Measurements from ENCODE around the gene PLA2G4E.

The PLA2G4E gene

DNA sequence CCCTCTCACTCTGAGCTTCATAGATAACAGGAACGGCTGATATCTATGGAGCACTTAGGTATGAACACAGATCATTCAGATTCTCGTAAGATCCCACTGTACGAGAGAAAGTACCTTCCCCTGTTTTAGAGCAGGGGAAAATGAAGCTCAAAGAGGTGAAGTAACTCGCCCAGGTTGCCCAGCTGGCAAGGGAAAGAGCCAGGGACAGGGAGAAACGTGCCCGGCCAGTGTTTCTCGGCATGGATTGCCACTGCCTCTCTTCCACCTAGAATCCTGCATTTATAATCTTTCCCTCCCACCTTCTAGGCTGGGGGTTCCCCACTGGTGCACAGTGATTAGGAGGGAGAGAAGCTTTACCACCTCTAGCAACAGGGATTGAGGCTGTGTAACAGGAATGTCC lies 87.5 kb downstream of the PLA2G4E start:
- TF ChIP-seq, protein P1, sequence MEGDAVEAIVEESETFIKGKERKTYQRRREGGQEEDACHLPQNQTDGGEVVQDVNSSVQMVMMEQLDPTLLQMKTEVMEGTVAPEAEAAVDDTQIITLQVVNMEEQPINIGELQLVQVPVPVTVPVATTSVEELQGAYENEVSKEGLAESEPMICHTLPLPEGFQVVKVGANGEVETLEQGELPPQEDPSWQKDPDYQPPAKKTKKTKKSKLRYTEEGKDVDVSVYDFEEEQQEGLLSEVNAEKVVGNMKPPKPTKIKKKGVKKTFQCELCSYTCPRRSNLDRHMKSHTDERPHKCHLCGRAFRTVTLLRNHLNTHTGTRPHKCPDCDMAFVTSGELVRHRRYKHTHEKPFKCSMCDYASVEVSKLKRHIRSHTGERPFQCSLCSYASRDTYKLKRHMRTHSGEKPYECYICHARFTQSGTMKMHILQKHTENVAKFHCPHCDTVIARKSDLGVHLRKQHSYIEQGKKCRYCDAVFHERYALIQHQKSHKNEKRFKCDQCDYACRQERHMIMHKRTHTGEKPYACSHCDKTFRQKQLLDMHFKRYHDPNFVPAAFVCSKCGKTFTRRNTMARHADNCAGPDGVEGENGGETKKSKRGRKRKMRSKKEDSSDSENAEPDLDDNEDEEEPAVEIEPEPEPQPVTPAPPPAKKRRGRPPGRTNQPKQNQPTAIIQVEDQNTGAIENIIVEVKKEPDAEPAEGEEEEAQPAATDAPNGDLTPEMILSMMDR (IDR thresholded peaks at IDR 0.05; ENCODE audit: control insufficient read depth, extremely low read depth, insufficient read depth) = no peak
- H3K4me3 ChIP-seq (ENCODE audit: low read depth, low read length) = no peak overlapping the region
- no peak for DNase-seq (ENCODE audit: low read depth)

- DNase-seq (ENCODE audit: low read depth) = no peak
- no peak overlapping the region for H3K4me3 ChIP-seq (ENCODE audit: low read depth, low read length)
- TF ChIP-seq, protein P1 (IDR thresholded peaks at IDR 0.05; ENCODE audit: control insufficient read depth, extremely low read depth, insufficient read depth) = no peak
These were observed 88.1 kb downstream of the PLA2G4E start for GRCh38 chr15:41932511-41933289.

DNA sequence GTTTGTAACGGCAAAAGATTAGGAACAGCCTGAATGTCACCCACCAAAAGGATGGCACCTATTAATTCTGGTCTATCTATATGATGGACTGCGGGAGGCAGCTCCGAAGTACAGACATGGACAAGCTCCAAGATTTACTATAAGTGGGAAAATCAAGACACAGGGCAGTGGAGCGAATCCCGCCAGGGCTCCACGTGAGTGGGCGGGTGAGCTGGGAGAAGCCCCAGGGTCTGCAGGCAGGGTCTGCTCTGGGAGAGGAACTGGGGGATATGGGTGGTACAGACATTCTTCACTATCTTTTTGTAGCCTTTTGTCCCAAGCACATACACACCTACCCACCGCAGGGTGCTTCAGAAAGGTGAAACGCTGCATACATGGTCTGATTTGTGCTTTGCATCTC lies 88.7 kb downstream of the PLA2G4E start:
- no peak for DNase-seq (ENCODE audit: low read depth)
- no peak overlapping the region for H3K4me3 ChIP-seq (ENCODE audit: low read depth, low read length)
- TF ChIP-seq, protein P1 (IDR thresholded peaks at IDR 0.05; ENCODE audit: control insufficient read depth, extremely low read depth, insufficient read depth) = no peak

Data from LNCaP clone FGC (cell line).